Neural cell (in vitro differentiated cells): ENCODE data around the gene MPO. TPM values are rescaled to one million over a fixed set of nuclear protein-coding genes. Genes with fewer than 3 reads are reported as not detected.

Experiments used
- H2AFZ ChIP-seq: fragments of 200-600, 300-800 bp; sonication (generic), shearing (Covaris generic); 2 replicates; pipeline ENCODE4 v1.6.0; 2014; ENCODE audit warnings: low read depth, mild to moderate bottlenecking, antibody characterized with exemption, low read length, moderate library complexity
- H3F3A ChIP-seq: fragments of 200-600 bp; shearing (Covaris generic); 2 replicates; pipeline ENCODE4 v1.6.1; 2016; ENCODE audit warnings: mild to moderate bottlenecking, moderate library complexity, mixed read lengths, antibody characterized with exemption, low read length; ENCODE audit not compliant: insufficient read depth, poor library complexity, severe bottlenecking
- H3K27ac ChIP-seq: fragments of 200-600, 300-800 bp; sonication (generic), shearing (Covaris generic); 2 replicates; pipeline ENCODE4 v1.5.1; 2014; ENCODE audit warnings: mild to moderate bottlenecking, low read length, moderate library complexity
- H3K27me3 ChIP-seq: fragments of 300-800, 200-600 bp; sonication (generic), shearing (Covaris generic); 2 replicates; pipeline ENCODE4 v1.6.0; 2014; ENCODE audit warnings: mild to moderate bottlenecking, low read depth, low read length, moderate library complexity; ENCODE audit not compliant: insufficient read depth
- H3K36me3 ChIP-seq: fragments of 300-800, 200-600 bp; sonication (generic), shearing (Covaris generic); 2 replicates; pipeline ENCODE4 v1.5.1; 2014; ENCODE audit warnings: mild to moderate bottlenecking, antibody characterized with exemption, low read length, moderate library complexity; ENCODE audit not compliant: insufficient read depth
- H3K4me2 ChIP-seq: fragments of 300-800, 200-600 bp; sonication (generic), shearing (Covaris generic); 2 replicates; pipeline ENCODE4 v1.6.0; 2014; ENCODE audit warnings: mild to moderate bottlenecking, low read length
- H3K4me3 ChIP-seq: fragments of 300-800, 200-600 bp; sonication (generic), shearing (Covaris generic); 2 replicates; pipeline ENCODE4 v1.5.1; 2014; ENCODE audit warnings: mild to moderate bottlenecking, low read length, moderate library complexity
- H3K79me2 ChIP-seq: fragments of 200-600 bp; shearing (Covaris generic); replicated peaks from 2 replicates; pipeline ENCODE4 v1.6.0; 2014; ENCODE audit warnings: mild to moderate bottlenecking, low read length, moderate library complexity; ENCODE audit not compliant: insufficient read depth
- H3K9ac ChIP-seq: fragments of 300-800, 200-600 bp; sonication (generic), shearing (Covaris generic); 2 replicates; pipeline ENCODE4 v1.6.1; 2016; ENCODE audit warnings: mild to moderate bottlenecking, low read length, mixed read lengths
- H3K9me2 ChIP-seq: fragments of 200-600 bp; shearing (Covaris generic); 2 replicates; pipeline ENCODE4 v1.6.1; 2016; ENCODE audit warnings: mild to moderate bottlenecking, low read length, mixed read lengths; ENCODE audit not compliant: insufficient read depth
- H3K9me3 ChIP-seq: fragments of 200-600, 300-800 bp; sonication (generic), shearing (Covaris generic); 2 replicates; pipeline ENCODE4 v1.6.1; 2016; ENCODE audit warnings: mild to moderate bottlenecking, mixed run types, low read length, moderate library complexity, mixed read lengths
- H4K20me1 ChIP-seq: fragments of 200-600 bp; shearing (Covaris generic); 2 replicates; pipeline ENCODE4 v1.6.1; 2016; ENCODE audit warnings: mild to moderate bottlenecking, mixed run types; ENCODE audit not compliant: insufficient read depth
- EP300 ChIP-seq: fragments of 450-650 bp; conservative IDR thresholded peaks from 2 replicates; pipeline ENCODE4 v1.6.1; 2014; ENCODE audit warnings: antibody characterized with exemption, mild to moderate bottlenecking, moderate library complexity; ENCODE audit not compliant: poor library complexity, severe bottlenecking
- EZH2 ChIP-seq: fragments of 200-600, 300-800 bp; shearing (Covaris generic), sonication (generic); IDR thresholded peaks from 2 replicates; pipeline ENCODE4 v1.6.1; 2014; ENCODE audit warnings: antibody characterized with exemption, low read length, borderline replicate concordance, mild to moderate bottlenecking; ENCODE audit not compliant: insufficient read depth, poor library complexity, severe bottlenecking
- MXI1 ChIP-seq: fragments of 450-650 bp; conservative IDR thresholded peaks from 2 replicates; pipeline ENCODE4 v1.6.1; 2014; ENCODE audit warnings: antibody characterized with exemption, mild to moderate bottlenecking; ENCODE audit not compliant: poor library complexity, severe bottlenecking
- POLR2AphosphoS5 ChIP-seq: IDR thresholded peaks from 2 replicates; pipeline ENCODE4 v1.6.1; 2012
- RAD21 ChIP-seq: fragments of 450-650 bp; conservative IDR thresholded peaks from 2 replicates; pipeline ENCODE4 v1.6.1; 2014; ENCODE audit warnings: antibody characterized with exemption, mild to moderate bottlenecking, moderate library complexity
- SMC3 ChIP-seq: fragments of 450-650 bp; conservative IDR thresholded peaks from 2 replicates; pipeline ENCODE4 v1.6.1; 2014; ENCODE audit warnings: antibody characterized with exemption, mild to moderate bottlenecking, moderate library complexity; ENCODE audit not compliant: poor library complexity
- TAF1 ChIP-seq: IDR thresholded peaks from 2 replicates; pipeline ENCODE4 v1.6.1; 2012; ENCODE audit warnings: low read depth
- polyA plus RNA-seq: library from polyadenylated mRNA; depleted of rRNA; stranded (reverse); fragments of >200 nt; gene quantifications from 2 replicates; pipeline ENCODE4 v1.2.3, GENCODE V29; 2014
- TF ChIP-seq, protein P1 (sequence below): IDR thresholded peaks from 2 replicates; pipeline ENCODE4 v1.6.1; 2012; ENCODE audit warnings: borderline replicate concordance
- TF ChIP-seq, protein P2 (sequence below): fragments of 450-650 bp; IDR thresholded peaks from 2 replicates; pipeline ENCODE4 v1.5.1; 2014; ENCODE audit warnings: antibody characterized with exemption, mild to moderate bottlenecking, moderate library complexity; ENCODE audit not compliant: poor library complexity, severe bottlenecking

The MPO gene
- polyA plus RNA-seq, 1 donor from 2014 or later, result not detected

DNA sequence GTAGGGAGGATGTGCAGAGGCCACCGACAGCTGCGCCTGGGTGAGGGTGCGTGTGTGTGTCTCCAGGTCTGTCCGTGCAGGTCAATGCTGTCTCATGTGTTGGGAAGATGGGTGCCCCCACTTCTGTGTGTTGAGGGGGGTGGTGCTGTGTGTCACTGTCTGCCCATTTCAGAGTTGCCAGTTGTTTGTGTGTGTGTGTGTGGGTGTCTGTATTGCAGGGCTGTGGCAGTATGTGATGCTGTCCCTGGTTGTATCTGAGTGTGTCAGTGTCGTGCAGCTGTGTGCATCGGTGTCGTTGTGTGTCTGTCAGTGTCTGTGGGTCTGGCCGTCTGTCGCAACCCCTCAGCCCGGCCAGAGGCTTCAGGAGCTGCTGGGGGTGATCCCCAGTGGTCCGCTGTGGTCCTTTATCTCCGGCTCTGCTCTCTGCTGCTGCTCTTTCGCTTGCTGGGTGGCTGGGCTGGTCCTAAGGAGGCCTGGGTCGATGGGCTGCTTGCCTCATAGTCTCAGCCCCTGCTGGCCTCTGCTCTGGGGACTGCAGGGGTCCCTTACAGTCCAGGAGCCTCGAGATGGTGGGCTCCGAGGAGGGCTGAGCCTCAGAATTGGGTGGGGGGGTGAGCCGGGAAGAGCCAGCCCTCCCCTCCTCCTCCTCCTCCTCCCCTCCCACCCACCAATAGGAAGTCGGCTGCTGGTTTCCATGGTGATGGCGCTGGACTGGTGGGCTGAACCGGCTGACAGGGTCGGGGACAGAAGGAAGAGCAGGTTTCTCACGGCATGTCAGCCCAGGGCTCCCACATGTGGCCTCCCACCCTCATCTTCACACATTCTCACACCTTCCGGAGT lies 47.7 kb upstream of the MPO start, which contains the start of gene TSPOAP1:
TSPOAP1 (minus strand) TSS at position 601 of the 840 bp plus-strand sequence. CDS start 875 bp downstream, outside the sequence.
- Histone ChIP-seq H3K9me2 (no peaks in the 10 kb centered on the region), H3K9ac (peak within 1 kb of the TSS; percentile 88), H3K36me3 (no peaks in the 10 kb centered on the region), H3K27ac (peak within 1 kb of the TSS; percentile 93), H3K79me2 (peaks cover 35% of the 10 kb centered on the region), H3K9me3 (no peaks in the 10 kb centered on the region), H3K4me3 (peak within 1 kb of the TSS; percentile 83), H3F3A (no peaks in the 10 kb centered on the region), H2AFZ (peak within 1 kb of the TSS; percentile 66), H4K20me1 (no peaks in the 10 kb centered on the region), H3K27me3 (no peaks in the 10 kb centered on the region), H3K4me2 (peak within 1 kb of the TSS; percentile 96)
- TF ChIP-seq TAF1, result peak; percentile 54
- TF ChIP-seq POLR2AphosphoS5, result peak; percentile 85
- TF ChIP-seq RAD21, result no peak
- TF ChIP-seq, protein P1, sequence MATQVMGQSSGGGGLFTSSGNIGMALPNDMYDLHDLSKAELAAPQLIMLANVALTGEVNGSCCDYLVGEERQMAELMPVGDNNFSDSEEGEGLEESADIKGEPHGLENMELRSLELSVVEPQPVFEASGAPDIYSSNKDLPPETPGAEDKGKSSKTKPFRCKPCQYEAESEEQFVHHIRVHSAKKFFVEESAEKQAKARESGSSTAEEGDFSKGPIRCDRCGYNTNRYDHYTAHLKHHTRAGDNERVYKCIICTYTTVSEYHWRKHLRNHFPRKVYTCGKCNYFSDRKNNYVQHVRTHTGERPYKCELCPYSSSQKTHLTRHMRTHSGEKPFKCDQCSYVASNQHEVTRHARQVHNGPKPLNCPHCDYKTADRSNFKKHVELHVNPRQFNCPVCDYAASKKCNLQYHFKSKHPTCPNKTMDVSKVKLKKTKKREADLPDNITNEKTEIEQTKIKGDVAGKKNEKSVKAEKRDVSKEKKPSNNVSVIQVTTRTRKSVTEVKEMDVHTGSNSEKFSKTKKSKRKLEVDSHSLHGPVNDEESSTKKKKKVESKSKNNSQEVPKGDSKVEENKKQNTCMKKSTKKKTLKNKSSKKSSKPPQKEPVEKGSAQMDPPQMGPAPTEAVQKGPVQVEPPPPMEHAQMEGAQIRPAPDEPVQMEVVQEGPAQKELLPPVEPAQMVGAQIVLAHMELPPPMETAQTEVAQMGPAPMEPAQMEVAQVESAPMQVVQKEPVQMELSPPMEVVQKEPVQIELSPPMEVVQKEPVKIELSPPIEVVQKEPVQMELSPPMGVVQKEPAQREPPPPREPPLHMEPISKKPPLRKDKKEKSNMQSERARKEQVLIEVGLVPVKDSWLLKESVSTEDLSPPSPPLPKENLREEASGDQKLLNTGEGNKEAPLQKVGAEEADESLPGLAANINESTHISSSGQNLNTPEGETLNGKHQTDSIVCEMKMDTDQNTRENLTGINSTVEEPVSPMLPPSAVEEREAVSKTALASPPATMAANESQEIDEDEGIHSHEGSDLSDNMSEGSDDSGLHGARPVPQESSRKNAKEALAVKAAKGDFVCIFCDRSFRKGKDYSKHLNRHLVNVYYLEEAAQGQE, result peak; percentile 68
- no peak for TF ChIP-seq SMC3
- no peak for TF ChIP-seq EZH2
- peak; percentile 93 for TF ChIP-seq MXI1
- TF ChIP-seq EP300, result no peak
- TF ChIP-seq, protein P2, sequence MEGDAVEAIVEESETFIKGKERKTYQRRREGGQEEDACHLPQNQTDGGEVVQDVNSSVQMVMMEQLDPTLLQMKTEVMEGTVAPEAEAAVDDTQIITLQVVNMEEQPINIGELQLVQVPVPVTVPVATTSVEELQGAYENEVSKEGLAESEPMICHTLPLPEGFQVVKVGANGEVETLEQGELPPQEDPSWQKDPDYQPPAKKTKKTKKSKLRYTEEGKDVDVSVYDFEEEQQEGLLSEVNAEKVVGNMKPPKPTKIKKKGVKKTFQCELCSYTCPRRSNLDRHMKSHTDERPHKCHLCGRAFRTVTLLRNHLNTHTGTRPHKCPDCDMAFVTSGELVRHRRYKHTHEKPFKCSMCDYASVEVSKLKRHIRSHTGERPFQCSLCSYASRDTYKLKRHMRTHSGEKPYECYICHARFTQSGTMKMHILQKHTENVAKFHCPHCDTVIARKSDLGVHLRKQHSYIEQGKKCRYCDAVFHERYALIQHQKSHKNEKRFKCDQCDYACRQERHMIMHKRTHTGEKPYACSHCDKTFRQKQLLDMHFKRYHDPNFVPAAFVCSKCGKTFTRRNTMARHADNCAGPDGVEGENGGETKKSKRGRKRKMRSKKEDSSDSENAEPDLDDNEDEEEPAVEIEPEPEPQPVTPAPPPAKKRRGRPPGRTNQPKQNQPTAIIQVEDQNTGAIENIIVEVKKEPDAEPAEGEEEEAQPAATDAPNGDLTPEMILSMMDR, result no peak

- Histone ChIP-seq H3K9ac (peak overlapping the region; percentile 88), H3K36me3 (no peaks in the 10 kb centered on the region), H3K9me2 (no peaks in the 10 kb centered on the region), H3F3A (no peaks in the 10 kb centered on the region), H3K4me2 (peak overlapping the region; percentile 96), H4K20me1 (no peaks in the 10 kb centered on the region), H3K4me3 (peak overlapping the region; percentile 83), H3K9me3 (no peaks in the 10 kb centered on the region), H3K27me3 (no peaks in the 10 kb centered on the region), H2AFZ (no peak overlapping the region), H3K27ac (peak overlapping the region; percentile 93), H3K79me2 (peaks cover 35% of the 10 kb centered on the region)
- TF ChIP-seq EZH2 (no peak), EP300 (no peak), POLR2AphosphoS5 (no peak)
Observed at GRCh38 chr17:58327363-58328194, 46.8 kb upstream of the MPO start.
